ENCODE results near the gene SYNDIG1.

DNA sequence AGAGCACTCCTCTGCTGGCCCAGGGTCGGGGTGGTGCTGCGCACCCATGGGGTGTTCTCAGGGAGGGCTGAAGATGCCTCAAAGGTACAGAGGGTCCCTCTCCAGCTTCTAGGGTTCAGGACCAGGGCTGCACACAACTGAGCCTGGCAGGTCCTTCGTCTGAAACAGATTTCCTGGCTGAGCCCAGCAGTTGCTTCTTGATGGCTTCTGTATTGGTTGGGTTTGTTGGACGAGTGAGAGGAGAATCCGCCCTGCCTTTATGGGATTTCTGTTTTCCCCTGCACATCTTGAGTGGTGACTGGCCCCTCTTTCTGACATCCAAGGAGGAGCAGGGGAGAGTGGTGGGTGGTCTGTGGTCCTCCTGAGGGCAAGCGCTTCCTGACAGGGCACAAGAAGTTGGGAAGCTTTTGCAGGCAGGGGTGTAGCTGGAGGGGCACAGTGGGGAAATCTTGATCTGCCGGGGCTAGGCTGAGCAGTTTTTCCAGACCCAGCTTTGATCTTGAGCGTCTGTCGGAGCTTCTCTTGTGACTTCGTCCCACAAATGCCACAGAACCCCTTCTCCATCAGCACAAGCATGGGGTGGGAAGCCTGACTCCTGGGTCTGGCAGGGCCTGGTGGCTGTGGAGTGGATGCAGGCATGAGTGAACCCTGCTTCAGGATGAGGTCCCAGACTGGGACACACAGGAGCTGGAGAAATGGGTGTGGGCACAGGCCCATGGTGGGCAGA lies 116.5 kb downstream of the SYNDIG1 start:
- TF ChIP-seq, protein P1, sequence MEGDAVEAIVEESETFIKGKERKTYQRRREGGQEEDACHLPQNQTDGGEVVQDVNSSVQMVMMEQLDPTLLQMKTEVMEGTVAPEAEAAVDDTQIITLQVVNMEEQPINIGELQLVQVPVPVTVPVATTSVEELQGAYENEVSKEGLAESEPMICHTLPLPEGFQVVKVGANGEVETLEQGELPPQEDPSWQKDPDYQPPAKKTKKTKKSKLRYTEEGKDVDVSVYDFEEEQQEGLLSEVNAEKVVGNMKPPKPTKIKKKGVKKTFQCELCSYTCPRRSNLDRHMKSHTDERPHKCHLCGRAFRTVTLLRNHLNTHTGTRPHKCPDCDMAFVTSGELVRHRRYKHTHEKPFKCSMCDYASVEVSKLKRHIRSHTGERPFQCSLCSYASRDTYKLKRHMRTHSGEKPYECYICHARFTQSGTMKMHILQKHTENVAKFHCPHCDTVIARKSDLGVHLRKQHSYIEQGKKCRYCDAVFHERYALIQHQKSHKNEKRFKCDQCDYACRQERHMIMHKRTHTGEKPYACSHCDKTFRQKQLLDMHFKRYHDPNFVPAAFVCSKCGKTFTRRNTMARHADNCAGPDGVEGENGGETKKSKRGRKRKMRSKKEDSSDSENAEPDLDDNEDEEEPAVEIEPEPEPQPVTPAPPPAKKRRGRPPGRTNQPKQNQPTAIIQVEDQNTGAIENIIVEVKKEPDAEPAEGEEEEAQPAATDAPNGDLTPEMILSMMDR (conservative IDR thresholded peaks at IDR 0.05; ENCODE audit: low read depth, low read length): no peak
- TF ChIP-seq EZH2 (IDR thresholded peaks at IDR 0.05; ENCODE audit: borderline replicate concordance, low read depth, low read length, poor library complexity, severe bottlenecking): no peak

Measured in A673 (cell line).